ENCODE measurements around the gene RREB1. TPM values are rescaled to one million over a fixed set of nuclear protein-coding genes. Genes with fewer than 3 reads are reported as not detected.

RREB1 gene
- total and polyA plus RNA-seq, 2 experiments from 2014 or later = 8.5 to 25.5 TPM

DNA sequence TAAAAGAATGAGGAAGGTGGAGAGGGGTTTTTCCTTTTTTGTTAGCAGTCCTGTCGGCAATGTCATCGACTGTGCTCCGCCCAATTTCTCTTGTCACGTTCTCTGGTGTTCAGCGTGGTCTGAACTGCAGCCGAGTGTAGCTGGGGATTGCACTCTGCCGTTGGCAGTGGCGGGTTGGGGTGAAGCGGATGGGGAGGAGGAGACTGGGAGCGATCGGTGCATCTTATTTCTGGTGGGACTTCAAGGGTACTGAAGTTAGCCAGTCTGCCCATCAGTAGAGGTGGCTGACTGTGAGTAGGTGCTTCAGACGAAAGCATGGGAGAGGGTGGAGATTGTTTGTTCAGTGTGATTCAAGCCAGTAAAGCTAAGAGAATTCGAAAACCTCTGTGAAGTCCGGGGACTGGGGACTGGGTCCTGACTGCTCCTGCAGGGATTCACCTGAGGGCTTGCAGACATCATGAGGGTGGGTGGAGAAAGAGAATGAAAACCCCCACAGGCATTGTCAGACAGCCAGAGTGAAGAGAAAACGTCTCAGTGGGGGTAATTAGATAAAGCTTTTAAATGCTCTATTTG lies 5.1 kb downstream of the RREB1 start (continued):
- TF ChIP-seq EZH2phosphoT487 (IDR thresholded peaks at IDR 0.05; ENCODE audit: unreplicated experiment) = no peak
- no peak for TF ChIP-seq NANOG (IDR thresholded peaks at IDR 0.05; ENCODE audit: borderline replicate concordance)
- TF ChIP-seq EZH2 (IDR thresholded peaks at IDR 0.05; ENCODE audit: low read depth, unreplicated experiment) = no peak
- no peak for TF ChIP-seq STAT1 (IDR thresholded peaks at IDR 0.05; ENCODE audit: unreplicated experiment)
- TF ChIP-seq ZNF331 (CRISPR knock-in tag; IDR thresholded peaks at IDR 0.05; ENCODE audit: low read depth) = no peak
- TF ChIP-seq JUNB (IDR thresholded peaks at IDR 0.05; ENCODE audit: unreplicated experiment) = no peak
- no peak for TF ChIP-seq POLR2AphosphoS5 (IDR thresholded peaks at IDR 0.05; ENCODE audit: low read depth)
- TF ChIP-seq CTCF (conservative IDR thresholded peaks at IDR 0.05; ENCODE audit: low read depth in 2 of 2) = no peak

- Histone ChIP-seq H3K36me3 (ENCODE audit: insufficient read depth) (no peaks in the 10 kb centered on the region), H3K79me2 (replicated peaks; ENCODE audit: insufficient read depth) (peaks cover 96% of the 10 kb centered on the region), H2AFZ (no peak overlapping the region), H3K27me3 (ENCODE audit: insufficient read depth) (peaks cover 40% of the 10 kb centered on the region), H3K27ac (ENCODE audit: low read depth) (no peak overlapping the region), H4K20me1 (replicated peaks; ENCODE audit: insufficient read depth) (peaks cover 60% of the 10 kb centered on the region), H3F3A (replicated peaks; ENCODE audit: low read depth) (no peaks in the 10 kb centered on the region), H3K9me2 (ENCODE audit: insufficient read depth) (no peaks in the 10 kb centered on the region), H3K4me3 (no peak overlapping the region), H3K4me1 (ENCODE audit: insufficient read depth) (peaks cover 62% of the 10 kb centered on the region), H3K4me2 (0 out of 2 replicates have a peak overlapping the region, but pooled peaks have one; percentile 45)
- Mint-ChIP-seq H3K36me3 (ENCODE audit: low read depth) (no peaks in the 10 kb centered on the region; the same call in 2 of the 3 replicates), H3K27ac (no peak overlapping the region), H3K4me1 (peaks cover 69% of the 10 kb centered on the region), H3K27me3 (ENCODE audit: insufficient read depth, low read depth, poor library complexity) (peaks cover 11% of the 10 kb centered on the region), H3K9me3 (no peaks in the 10 kb centered on the region; the same call in 2 of the 3 replicates), H3K4me3 (no peak overlapping the region)
- DNase-seq (ENCODE audit: low spot score) (no peak), ATAC-seq (peak; percentile 13; the same call in 1 of the 3 replicates)
- no peak for TF ChIP-seq ETS1 (IDR thresholded peaks at IDR 0.05)
- no peak for TF ChIP-seq EZH2 (IDR thresholded peaks at IDR 0.05; ENCODE audit: low read depth, unreplicated experiment)
- no peak for TF ChIP-seq STAT1 (IDR thresholded peaks at IDR 0.05; ENCODE audit: unreplicated experiment)
- TF ChIP-seq CREB1 (CRISPR knock-in tag; IDR thresholded peaks at IDR 0.05; ENCODE audit: low read depth) = no peak
- TF ChIP-seq NANOG (IDR thresholded peaks at IDR 0.05; ENCODE audit: borderline replicate concordance) = no peak
- TF ChIP-seq, protein P1, sequence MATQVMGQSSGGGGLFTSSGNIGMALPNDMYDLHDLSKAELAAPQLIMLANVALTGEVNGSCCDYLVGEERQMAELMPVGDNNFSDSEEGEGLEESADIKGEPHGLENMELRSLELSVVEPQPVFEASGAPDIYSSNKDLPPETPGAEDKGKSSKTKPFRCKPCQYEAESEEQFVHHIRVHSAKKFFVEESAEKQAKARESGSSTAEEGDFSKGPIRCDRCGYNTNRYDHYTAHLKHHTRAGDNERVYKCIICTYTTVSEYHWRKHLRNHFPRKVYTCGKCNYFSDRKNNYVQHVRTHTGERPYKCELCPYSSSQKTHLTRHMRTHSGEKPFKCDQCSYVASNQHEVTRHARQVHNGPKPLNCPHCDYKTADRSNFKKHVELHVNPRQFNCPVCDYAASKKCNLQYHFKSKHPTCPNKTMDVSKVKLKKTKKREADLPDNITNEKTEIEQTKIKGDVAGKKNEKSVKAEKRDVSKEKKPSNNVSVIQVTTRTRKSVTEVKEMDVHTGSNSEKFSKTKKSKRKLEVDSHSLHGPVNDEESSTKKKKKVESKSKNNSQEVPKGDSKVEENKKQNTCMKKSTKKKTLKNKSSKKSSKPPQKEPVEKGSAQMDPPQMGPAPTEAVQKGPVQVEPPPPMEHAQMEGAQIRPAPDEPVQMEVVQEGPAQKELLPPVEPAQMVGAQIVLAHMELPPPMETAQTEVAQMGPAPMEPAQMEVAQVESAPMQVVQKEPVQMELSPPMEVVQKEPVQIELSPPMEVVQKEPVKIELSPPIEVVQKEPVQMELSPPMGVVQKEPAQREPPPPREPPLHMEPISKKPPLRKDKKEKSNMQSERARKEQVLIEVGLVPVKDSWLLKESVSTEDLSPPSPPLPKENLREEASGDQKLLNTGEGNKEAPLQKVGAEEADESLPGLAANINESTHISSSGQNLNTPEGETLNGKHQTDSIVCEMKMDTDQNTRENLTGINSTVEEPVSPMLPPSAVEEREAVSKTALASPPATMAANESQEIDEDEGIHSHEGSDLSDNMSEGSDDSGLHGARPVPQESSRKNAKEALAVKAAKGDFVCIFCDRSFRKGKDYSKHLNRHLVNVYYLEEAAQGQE (IDR thresholded peaks at IDR 0.05; ENCODE audit: unreplicated experiment) = no peak
- no peak for TF ChIP-seq POLR2AphosphoS5 (IDR thresholded peaks at IDR 0.05; ENCODE audit: low read depth)
- no peak for TF ChIP-seq ZNF114 (CRISPR knock-in tag; IDR thresholded peaks at IDR 0.05)
These were observed 7.1 kb downstream of the RREB1 start for GRCh38 chr6:7114744-7115458.

Measured in GM23338 (cell line).